ENCODE results near the gene EFCAB14.

DNA sequence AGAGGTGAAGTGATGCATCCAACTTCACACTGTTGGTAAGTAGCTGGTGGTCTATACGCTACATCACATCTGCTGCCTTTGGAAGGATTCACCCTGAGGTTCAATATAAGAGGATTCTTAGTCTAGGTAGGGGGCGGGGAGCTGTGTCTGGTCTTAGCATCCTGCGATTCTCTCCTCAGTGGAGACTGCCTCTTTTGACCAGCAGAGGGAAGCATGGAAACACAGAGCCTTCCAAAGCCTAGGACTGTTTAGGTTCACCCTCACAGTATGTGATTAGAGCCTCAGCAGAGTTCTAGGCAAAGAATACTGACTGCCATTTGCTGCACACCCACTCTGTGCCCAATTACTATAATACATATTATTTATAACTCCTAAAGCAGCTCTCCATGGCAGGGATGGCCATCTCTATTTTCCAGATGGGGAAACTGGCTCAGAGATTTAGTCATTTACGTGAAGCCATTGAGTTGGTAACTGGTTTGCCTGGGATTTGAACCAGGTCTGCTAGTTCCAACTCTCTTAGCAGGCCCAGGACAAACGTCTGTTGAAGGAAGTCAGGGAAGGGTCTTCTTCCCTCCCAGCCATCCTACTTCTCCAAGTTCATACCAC lies 28.9 kb upstream of the EFCAB14 start:
- TF ChIP-seq, protein P1, sequence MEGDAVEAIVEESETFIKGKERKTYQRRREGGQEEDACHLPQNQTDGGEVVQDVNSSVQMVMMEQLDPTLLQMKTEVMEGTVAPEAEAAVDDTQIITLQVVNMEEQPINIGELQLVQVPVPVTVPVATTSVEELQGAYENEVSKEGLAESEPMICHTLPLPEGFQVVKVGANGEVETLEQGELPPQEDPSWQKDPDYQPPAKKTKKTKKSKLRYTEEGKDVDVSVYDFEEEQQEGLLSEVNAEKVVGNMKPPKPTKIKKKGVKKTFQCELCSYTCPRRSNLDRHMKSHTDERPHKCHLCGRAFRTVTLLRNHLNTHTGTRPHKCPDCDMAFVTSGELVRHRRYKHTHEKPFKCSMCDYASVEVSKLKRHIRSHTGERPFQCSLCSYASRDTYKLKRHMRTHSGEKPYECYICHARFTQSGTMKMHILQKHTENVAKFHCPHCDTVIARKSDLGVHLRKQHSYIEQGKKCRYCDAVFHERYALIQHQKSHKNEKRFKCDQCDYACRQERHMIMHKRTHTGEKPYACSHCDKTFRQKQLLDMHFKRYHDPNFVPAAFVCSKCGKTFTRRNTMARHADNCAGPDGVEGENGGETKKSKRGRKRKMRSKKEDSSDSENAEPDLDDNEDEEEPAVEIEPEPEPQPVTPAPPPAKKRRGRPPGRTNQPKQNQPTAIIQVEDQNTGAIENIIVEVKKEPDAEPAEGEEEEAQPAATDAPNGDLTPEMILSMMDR (conservative IDR thresholded peaks at IDR 0.05; ENCODE audit: low read depth, low read length), result peak; percentile 55
- TF ChIP-seq CHD1 (IDR thresholded peaks at IDR 0.05; ENCODE audit: low read depth, low read length), result no peak
- no peak for TF ChIP-seq CEBPB (IDR thresholded peaks at IDR 0.05; ENCODE audit: low read depth, low read length)
- TF ChIP-seq POLR2A (IDR thresholded peaks at IDR 0.05; ENCODE audit: low read depth, low read length), result no peak
- no peak for TF ChIP-seq BHLHE40 (IDR thresholded peaks at IDR 0.05; ENCODE audit: low read depth, low read length)
- TF ChIP-seq SMC3 (IDR thresholded peaks at IDR 0.05; ENCODE audit: low read depth, low read length), result peak; percentile 34; the same call in 1 of the 2 replicates

Data from IMR-90 (cell line).